H9 (cell line): ENCODE data around the gene CATSPERB. TPM values are rescaled to one million over a fixed set of nuclear protein-coding genes. Genes with fewer than 3 reads are reported as not detected.
"Not testable (repeated sequence)": the region's sequence is repeated elsewhere in the genome, so short reads cannot be mapped to it uniquely, and the experiment has no call there.

Source experiments
- DNase-seq: peaks from one replicate; pipeline ENCODE4 v3.0.0-alpha.2; 2017
- H2AFZ ChIP-seq: one replicate; pipeline ENCODE4 v1.6.1; 2013; ENCODE audit warnings: mild to moderate bottlenecking, low read length, control low read depth, moderate library complexity
- H2AK5ac ChIP-seq: 2 replicates; pipeline ENCODE4 v1.6.1; 2013; ENCODE audit warnings: low read length, control low read depth, mixed read lengths; ENCODE audit not compliant: insufficient read length
- H2BK120ac ChIP-seq: one replicate; pipeline ENCODE4 v1.6.1; 2013; ENCODE audit warnings: low read depth, mild to moderate bottlenecking, low read length, control low read depth, inconsistent platforms; ENCODE audit not compliant: poor library complexity, severe bottlenecking
- H2BK12ac ChIP-seq: 2 replicates; pipeline ENCODE4 v1.6.1; 2013; ENCODE audit warnings: low read length, control low read depth, mixed read lengths, low read depth; ENCODE audit not compliant: insufficient read length
- H2BK15ac ChIP-seq: 2 replicates; pipeline ENCODE4 v1.6.1; 2013; ENCODE audit warnings: low read depth, low read length, control low read depth
- H2BK20ac ChIP-seq: one replicate; pipeline ENCODE4 v1.6.1; 2013; ENCODE audit warnings: low read depth, mild to moderate bottlenecking, low read length, control low read depth, inconsistent platforms; ENCODE audit not compliant: poor library complexity, severe bottlenecking
- H2BK5ac ChIP-seq: 2 replicates; pipeline ENCODE4 v1.6.1; 2013; ENCODE audit warnings: low read length, control low read depth, mixed read lengths; ENCODE audit not compliant: insufficient read length
- H3K14ac ChIP-seq: 2 replicates; pipeline ENCODE4 v1.6.1; 2013; ENCODE audit warnings: low read length, control low read depth; ENCODE audit not compliant: insufficient read depth
- H3K18ac ChIP-seq: 2 replicates; pipeline ENCODE4 v1.6.1; 2013; ENCODE audit warnings: low read depth, mild to moderate bottlenecking, mixed read lengths, low read length, control low read depth; ENCODE audit not compliant: insufficient read length
- H3K23ac ChIP-seq: 2 replicates; pipeline ENCODE4 v1.6.1; 2013; ENCODE audit warnings: low read length, control low read depth, mixed read lengths, low read depth; ENCODE audit not compliant: insufficient read length
- H3K23me2 ChIP-seq: 2 replicates; pipeline ENCODE4 v1.6.1; 2013; ENCODE audit warnings: low read depth, mild to moderate bottlenecking, mixed read lengths, low read length, control low read depth; ENCODE audit not compliant: insufficient read length, poor library complexity, severe bottlenecking
- H3K27ac ChIP-seq: 2 replicates; pipeline ENCODE4 v1.5.1; 2013; ENCODE audit warnings: low read length, control low read depth, mixed read lengths, low read depth; ENCODE audit not compliant: insufficient read length
- H3K27me3 ChIP-seq: 2 replicates; pipeline ENCODE4 v1.6.1; 2013; ENCODE audit warnings: low read length, control low read depth, inconsistent platforms; ENCODE audit not compliant: insufficient read depth
- H3K4ac ChIP-seq: 2 replicates; pipeline ENCODE4 v1.6.1; 2013; ENCODE audit warnings: low read depth, mild to moderate bottlenecking, control low read depth, inconsistent platforms, low read length, moderate library complexity
- H3K4me1 ChIP-seq: 2 replicates; pipeline ENCODE4 v1.6.1; 2013; ENCODE audit warnings: low read length, control low read depth, inconsistent platforms; ENCODE audit not compliant: insufficient read depth
- H3K4me2 ChIP-seq: 2 replicates; pipeline ENCODE4 v1.6.1; 2013; ENCODE audit warnings: low read length, control low read depth, mixed read lengths; ENCODE audit not compliant: insufficient read length, insufficient read depth
- H3K56ac ChIP-seq: 2 replicates; pipeline ENCODE4 v1.6.1; 2013; ENCODE audit warnings: low read depth, mild to moderate bottlenecking, mixed read lengths, low read length, control low read depth; ENCODE audit not compliant: insufficient read length
- H3K79me1 ChIP-seq: 2 replicates; pipeline ENCODE4 v1.6.1; 2013; ENCODE audit warnings: low read depth, mild to moderate bottlenecking, moderate library complexity, low read length, control low read depth, inconsistent platforms; ENCODE audit not compliant: insufficient read depth, poor library complexity, severe bottlenecking
- H3K79me2 ChIP-seq: 2 replicates; pipeline ENCODE4 v1.6.1; 2013; ENCODE audit warnings: low read length, control low read depth, inconsistent platforms; ENCODE audit not compliant: insufficient read depth
- H3K9ac ChIP-seq: 2 replicates; pipeline ENCODE4 v1.6.1; 2013; ENCODE audit warnings: low read length, control low read depth, mixed read lengths; ENCODE audit not compliant: insufficient read length; ENCODE audit errors: extremely low read depth
- H3K9me3 ChIP-seq: one replicate; pipeline ENCODE4 v1.6.1; 2013; ENCODE audit warnings: low read depth, low read length, inconsistent platforms; ENCODE audit not compliant: control insufficient read depth
- H3T11ph ChIP-seq: one replicate; pipeline ENCODE4 v1.6.1; 2013; ENCODE audit warnings: mild to moderate bottlenecking, low read length, control low read depth, inconsistent platforms
- H4K20me1 ChIP-seq: one replicate; pipeline ENCODE4 v1.6.1; 2013; ENCODE audit not compliant: control insufficient read depth, insufficient read length, insufficient read depth
- H4K5ac ChIP-seq: 2 replicates; pipeline ENCODE4 v1.6.1; 2013; ENCODE audit warnings: low read depth, mild to moderate bottlenecking, mixed read lengths, low read length, control low read depth; ENCODE audit not compliant: insufficient read length
- H4K8ac ChIP-seq: replicated peaks from 2 replicates; pipeline ENCODE4 v1.6.1; 2013; ENCODE audit warnings: low read length, control low read depth, mixed read lengths, low read depth; ENCODE audit not compliant: insufficient read length
- H4K91ac ChIP-seq: 2 replicates; pipeline ENCODE4 v1.6.1; 2013; ENCODE audit warnings: low read depth, mild to moderate bottlenecking, moderate library complexity, mixed read lengths, low read length, control low read depth; ENCODE audit not compliant: insufficient read length
- H3K27ac Mint-ChIP-seq, 3 experiments: 2 replicates in 2 of 3; 3 replicates in 1 of 3; pipeline ENCODE4 v1.8.0; 2020 to 2021; ENCODE audit warnings: mixed read lengths in 3 of 3, mild to moderate bottlenecking in 1 of 3, moderate library complexity in 1 of 3
- H3K27me3 Mint-ChIP-seq: 2 replicates; pipeline ENCODE4 v1.8.0; 2021; ENCODE audit warnings: low read depth, mild to moderate bottlenecking, moderate library complexity, mixed read lengths
- H3K36me3 Mint-ChIP-seq, 3 experiments: 2 replicates in 2 of 3; 3 replicates in 1 of 3; pipeline ENCODE4 v1.8.0; 2020 to 2021; ENCODE audit warnings: low read depth in 3 of 3, mixed read lengths in 3 of 3; ENCODE audit not compliant: insufficient read depth in 1 of 3
- H3K4me1 Mint-ChIP-seq, 2 experiments: 2 replicates each; pipeline ENCODE4 v1.8.0; 2020; ENCODE audit warnings: mixed read lengths in 2 of 2
- H3K4me3 Mint-ChIP-seq, 2 experiments: 2 replicates in 1 of 2; 3 replicates in 1 of 2; pipeline ENCODE4 v1.8.0; 2020 to 2021; ENCODE audit warnings: mild to moderate bottlenecking in 2 of 2, mixed read lengths in 2 of 2, moderate library complexity in 1 of 2
- H3K9me3 Mint-ChIP-seq, 2 experiments: 2 replicates in 1 of 2; 3 replicates in 1 of 2; pipeline ENCODE4 v1.8.0; 2020; ENCODE audit warnings: mild to moderate bottlenecking in 2 of 2, mixed read lengths in 2 of 2, moderate library complexity in 1 of 2
- CTCF ChIP-seq: fragments of 200-600 bp; sonication (generic); conservative IDR thresholded peaks from 3 replicates; pipeline ENCODE4 v1.8.0; 2021; ENCODE audit warnings: antibody characterized with exemption, mild to moderate bottlenecking
- WGBS: extraction: QIAGEN DNeasy Blood & Tissue Kit; methylation state at CpG from one replicate; pipeline ENCODE4 v1.1.7; 2013; ENCODE audit warnings: missing lambda C conversion rate, low lambda C conversion rate, mixed read lengths; ENCODE audit not compliant: insufficient read length; ENCODE audit errors: extremely low coverage; 5-methylcytosine and 5-hydroxymethylcytosine counted together
- total RNA-seq: library from RNA; stranded (reverse); gene quantifications from 2 replicates; pipeline ENCODE4 v1.2.1, GENCODE V29; 2021

CATSPERB gene
- total RNA-seq, 1 experiment from 2014 or later: 0.48 TPM

DNA sequence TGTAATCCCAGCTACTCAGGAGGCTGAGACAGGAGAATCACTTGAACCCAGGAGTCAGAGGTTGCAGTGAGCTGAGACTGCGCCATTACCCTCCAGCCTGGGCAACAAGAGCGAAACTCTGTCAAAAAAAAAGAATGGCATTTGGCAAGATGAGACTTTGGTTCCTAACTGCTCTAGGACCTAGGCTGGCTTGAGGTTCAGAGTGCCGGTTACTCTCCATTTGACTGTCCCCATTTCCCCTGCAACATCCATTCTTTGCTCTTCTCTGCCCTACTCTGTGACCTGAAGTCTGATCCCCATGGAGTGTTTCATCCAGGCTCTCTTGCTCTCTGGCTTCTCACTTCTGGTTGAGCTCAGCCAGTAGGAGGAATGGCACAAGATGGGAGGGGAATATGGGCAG lies 195.6 kb downstream of the CATSPERB start:
- Histone ChIP-seq H3K4ac (no peak overlapping the region), H2BK12ac (no peak overlapping the region), H3K4me1 (no peaks in the 10 kb centered on the region), H3K79me2 (no peaks in the 10 kb centered on the region), H4K8ac (no peak overlapping the region), H3T11ph (no peak overlapping the region), H3K14ac (no peak overlapping the region), H3K27ac (no peak overlapping the region), H2AK5ac (no peak overlapping the region), H3K79me1 (no peaks in the 10 kb centered on the region), H2BK5ac (no peak overlapping the region), H2BK15ac (no peak overlapping the region), H2AFZ (no peak overlapping the region), H2BK120ac (no peak overlapping the region), H4K5ac (no peak overlapping the region), H4K91ac (no peak overlapping the region), H3K4me2 (no peak overlapping the region), H3K23ac (no peak overlapping the region), H2BK20ac (no peak overlapping the region), H3K9me3 (no peaks in the 10 kb centered on the region), H3K56ac (no peak overlapping the region), H3K27me3 (no peaks in the 10 kb centered on the region), H3K9ac (no peak overlapping the region), H3K23me2 (no peaks in the 10 kb centered on the region), H3K18ac (no peak overlapping the region), H4K20me1 (no peaks in the 10 kb centered on the region)
- no peak for DNase-seq
- no peaks in the 10 kb centered on the region; a peak in 2 of 7 replicates for H3K36me3 Mint-ChIP-seq
- no peak overlapping the region for H3K27ac Mint-ChIP-seq
- TF ChIP-seq CTCF: no peak
- H3K27me3 Mint-ChIP-seq: peaks cover 8% of the 10 kb centered on the region
- no peak overlapping the region for H3K4me3 Mint-ChIP-seq
- H3K9me3 Mint-ChIP-seq: peaks cover 22 to 24% of the 10 kb centered on the region in 2 experiments
- no CpG with 5 or more reads among the region's 3 CpGs for WGBS
- H3K4me1 Mint-ChIP-seq: no peaks in the 10 kb centered on the region

- not testable (repeated sequence) for H3K27ac Mint-ChIP-seq, H3K4me3 Mint-ChIP-seq, H2BK120ac ChIP-seq
These were observed 197.8 kb downstream of the CATSPERB start for GRCh38 chr14:91534059-91534458.

More at GRCh38 chr14:91534059-91534458, 197.8 kb downstream of the CATSPERB start:
- not testable (repeated sequence) for H4K91ac ChIP-seq, H2BK12ac ChIP-seq, H3K9ac ChIP-seq, H2BK20ac ChIP-seq, H3K14ac ChIP-seq, H2BK15ac ChIP-seq, H3K4me1 ChIP-seq, H3K18ac ChIP-seq, H3K9me3 ChIP-seq, H3K23me2 ChIP-seq, H3K23ac ChIP-seq, H3K4ac ChIP-seq, H3K4me1 Mint-ChIP-seq, H3T11ph ChIP-seq, H4K20me1 ChIP-seq, H3K4me2 ChIP-seq, H3K36me3 Mint-ChIP-seq, H3K27me3 Mint-ChIP-seq, H3K27ac ChIP-seq, H4K8ac ChIP-seq, H2AK5ac ChIP-seq, H3K79me2 ChIP-seq, H3K56ac ChIP-seq, H4K5ac ChIP-seq, H2BK5ac ChIP-seq, DNase-seq, H3K27me3 ChIP-seq, H3K79me1 ChIP-seq, H3K9me3 Mint-ChIP-seq, H2AFZ ChIP-seq
- WGBS: no CpG with 5 or more reads among the region's 5 CpGs
